NB4 (cell line): ENCODE data around the gene CDH13.

Source experiments
- DNase-seq: peaks from one replicate; pipeline ENCODE4 v3.0.0; 2010; ENCODE audit warnings: low read depth
- H3K4me3 ChIP-seq: one replicate; pipeline ENCODE4 v1.5.1; 2011; ENCODE audit warnings: mild to moderate bottlenecking, low read depth, low read length, moderate library complexity
- MYC ChIP-seq: IDR thresholded peaks from 2 replicates; pipeline ENCODE4 v1.6.1; 2011; ENCODE audit warnings: low read depth, low read length
- POLR2A ChIP-seq: IDR thresholded peaks from 2 replicates; pipeline ENCODE4 v1.6.1; 2011; ENCODE audit warnings: mild to moderate bottlenecking; ENCODE audit not compliant: insufficient read length; ENCODE audit errors: extremely low read depth
- TF ChIP-seq, protein P1 (sequence below): IDR thresholded peaks from 2 replicates; pipeline ENCODE4 v1.6.1; 2011; ENCODE audit warnings: low read depth, low read length
- TF ChIP-seq, protein P2 (sequence below): IDR thresholded peaks from one replicate; pipeline ENCODE4 v1.5.1; 2012; ENCODE audit warnings: low read depth, low read length

CDH13 gene

DNA sequence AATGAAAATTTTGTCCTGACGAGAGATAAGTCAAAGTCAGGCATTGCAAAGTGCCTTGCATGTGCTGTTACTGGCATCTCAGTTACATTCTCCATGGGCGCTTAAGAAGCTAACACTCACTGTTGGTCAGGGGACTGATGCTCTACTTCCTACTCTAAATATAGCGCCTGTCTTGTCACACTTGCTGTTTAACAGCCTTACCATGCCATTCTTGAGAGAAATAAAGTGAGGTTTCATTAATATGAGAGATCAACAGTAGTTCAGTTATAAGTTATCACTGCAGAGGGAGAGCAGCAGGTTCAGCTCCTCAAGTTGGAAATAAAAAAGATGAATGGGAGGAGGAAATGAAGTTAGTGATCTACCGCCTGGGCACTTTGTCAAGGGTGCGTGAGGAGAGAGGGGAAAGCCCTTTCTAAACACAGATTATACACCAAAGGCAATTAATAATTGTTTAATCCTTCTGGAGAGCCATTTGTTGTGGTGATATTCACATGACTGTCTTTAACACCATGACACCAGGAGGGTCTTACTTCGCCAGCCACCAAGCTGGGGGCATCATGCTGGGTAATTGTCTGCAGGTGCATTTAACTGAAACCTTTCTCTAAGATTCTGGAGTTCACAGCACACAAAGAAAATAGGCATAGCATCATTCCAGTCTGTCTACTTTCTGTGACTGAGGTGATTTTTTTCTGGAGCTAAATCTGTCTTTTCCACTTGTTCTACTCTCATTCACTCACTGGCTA, 612.4 kb downstream of the CDH13 start:
- TF ChIP-seq, protein P1, sequence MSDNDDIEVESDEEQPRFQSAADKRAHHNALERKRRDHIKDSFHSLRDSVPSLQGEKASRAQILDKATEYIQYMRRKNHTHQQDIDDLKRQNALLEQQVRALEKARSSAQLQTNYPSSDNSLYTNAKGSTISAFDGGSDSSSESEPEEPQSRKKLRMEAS, result no peak
- no peak for TF ChIP-seq POLR2A
- TF ChIP-seq, protein P2, sequence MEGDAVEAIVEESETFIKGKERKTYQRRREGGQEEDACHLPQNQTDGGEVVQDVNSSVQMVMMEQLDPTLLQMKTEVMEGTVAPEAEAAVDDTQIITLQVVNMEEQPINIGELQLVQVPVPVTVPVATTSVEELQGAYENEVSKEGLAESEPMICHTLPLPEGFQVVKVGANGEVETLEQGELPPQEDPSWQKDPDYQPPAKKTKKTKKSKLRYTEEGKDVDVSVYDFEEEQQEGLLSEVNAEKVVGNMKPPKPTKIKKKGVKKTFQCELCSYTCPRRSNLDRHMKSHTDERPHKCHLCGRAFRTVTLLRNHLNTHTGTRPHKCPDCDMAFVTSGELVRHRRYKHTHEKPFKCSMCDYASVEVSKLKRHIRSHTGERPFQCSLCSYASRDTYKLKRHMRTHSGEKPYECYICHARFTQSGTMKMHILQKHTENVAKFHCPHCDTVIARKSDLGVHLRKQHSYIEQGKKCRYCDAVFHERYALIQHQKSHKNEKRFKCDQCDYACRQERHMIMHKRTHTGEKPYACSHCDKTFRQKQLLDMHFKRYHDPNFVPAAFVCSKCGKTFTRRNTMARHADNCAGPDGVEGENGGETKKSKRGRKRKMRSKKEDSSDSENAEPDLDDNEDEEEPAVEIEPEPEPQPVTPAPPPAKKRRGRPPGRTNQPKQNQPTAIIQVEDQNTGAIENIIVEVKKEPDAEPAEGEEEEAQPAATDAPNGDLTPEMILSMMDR, result no peak
- no peak for TF ChIP-seq MYC
- no peak overlapping the region for H3K4me3 ChIP-seq
- DNase-seq, result no peak

DNA sequence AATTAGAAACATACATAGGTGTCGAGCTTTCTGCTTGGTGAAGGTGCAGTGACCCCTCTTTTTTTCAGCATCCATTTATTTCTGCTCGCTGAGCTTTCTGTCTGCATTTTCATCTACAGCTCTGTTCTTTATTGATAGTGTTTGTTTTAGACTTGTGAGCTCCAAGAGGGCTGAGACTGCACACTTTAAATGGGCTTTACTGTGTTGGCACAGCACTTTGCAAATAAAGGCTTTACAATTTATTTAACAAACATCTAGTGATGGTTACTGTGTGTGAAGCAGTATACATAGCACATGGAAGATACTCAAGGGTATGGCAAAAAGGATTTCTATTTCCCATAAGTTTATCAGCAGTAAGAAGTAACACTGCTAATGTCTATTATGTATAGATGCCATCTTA, 617.3 kb downstream of the CDH13 start:
- DNase-seq, result no peak
- no peak overlapping the region for H3K4me3 ChIP-seq
- TF ChIP-seq, protein P1, result no peak
- TF ChIP-seq POLR2A (no peak), MYC (no peak)
- TF ChIP-seq, protein P2, result no peak

DNA sequence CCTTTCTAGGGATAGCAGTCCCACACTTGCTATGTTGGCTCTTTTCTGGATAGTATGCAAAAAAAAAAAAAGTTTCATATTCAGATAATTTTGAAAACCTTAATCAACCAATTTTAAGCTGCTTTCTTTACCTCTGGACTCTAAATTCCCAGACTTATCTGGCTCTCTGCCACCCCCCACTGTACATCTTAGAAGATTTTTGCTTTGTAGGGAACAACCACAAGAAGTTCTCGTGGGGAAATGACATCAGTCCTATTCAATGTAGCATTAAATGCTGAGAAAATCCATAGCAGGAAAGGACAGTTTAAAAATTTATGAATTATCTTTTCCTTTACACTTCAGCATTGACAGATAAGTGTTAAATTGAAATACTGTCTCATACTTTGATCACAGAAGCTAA, 618.3 kb downstream of the CDH13 start:
- no peak for DNase-seq
- TF ChIP-seq, protein P1, result no peak
- TF ChIP-seq, protein P2, result no peak
- no peak for TF ChIP-seq POLR2A
- no peak for TF ChIP-seq MYC
- no peak overlapping the region for H3K4me3 ChIP-seq

DNA sequence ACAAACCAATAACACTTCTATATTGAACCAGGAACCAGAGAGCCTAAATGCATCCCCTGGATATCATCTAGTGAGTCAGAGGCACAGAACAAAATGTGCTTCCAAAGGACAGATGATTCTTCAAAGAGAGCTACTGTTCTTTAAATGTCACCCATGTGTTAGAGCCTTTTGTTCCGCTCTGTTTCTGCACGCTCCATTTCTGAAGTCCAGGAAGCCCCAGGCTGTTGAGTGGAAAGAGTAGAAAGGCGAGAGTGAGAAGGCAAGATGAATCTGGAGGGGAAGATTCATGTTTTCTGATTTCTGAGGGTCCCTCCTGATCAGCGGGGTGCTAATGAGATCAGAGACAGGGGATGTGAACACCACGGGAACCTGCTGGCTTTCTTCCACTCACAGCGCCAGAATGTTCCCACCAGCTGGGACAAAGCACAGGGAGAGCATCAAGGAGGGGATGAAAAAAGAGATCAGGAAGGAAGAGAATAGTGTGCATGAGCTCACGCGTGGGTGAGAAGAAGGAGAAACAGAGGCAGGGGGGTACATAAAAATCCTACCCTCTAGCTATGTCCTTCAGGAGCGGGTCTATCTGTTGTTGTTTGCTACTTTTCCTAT, 621.1 kb downstream of the CDH13 start:
- TF ChIP-seq, protein P1, result no peak
- TF ChIP-seq POLR2A (no peak), MYC (no peak)
- TF ChIP-seq, protein P2, result no peak
- no peak overlapping the region for H3K4me3 ChIP-seq
- no peak for DNase-seq

DNA sequence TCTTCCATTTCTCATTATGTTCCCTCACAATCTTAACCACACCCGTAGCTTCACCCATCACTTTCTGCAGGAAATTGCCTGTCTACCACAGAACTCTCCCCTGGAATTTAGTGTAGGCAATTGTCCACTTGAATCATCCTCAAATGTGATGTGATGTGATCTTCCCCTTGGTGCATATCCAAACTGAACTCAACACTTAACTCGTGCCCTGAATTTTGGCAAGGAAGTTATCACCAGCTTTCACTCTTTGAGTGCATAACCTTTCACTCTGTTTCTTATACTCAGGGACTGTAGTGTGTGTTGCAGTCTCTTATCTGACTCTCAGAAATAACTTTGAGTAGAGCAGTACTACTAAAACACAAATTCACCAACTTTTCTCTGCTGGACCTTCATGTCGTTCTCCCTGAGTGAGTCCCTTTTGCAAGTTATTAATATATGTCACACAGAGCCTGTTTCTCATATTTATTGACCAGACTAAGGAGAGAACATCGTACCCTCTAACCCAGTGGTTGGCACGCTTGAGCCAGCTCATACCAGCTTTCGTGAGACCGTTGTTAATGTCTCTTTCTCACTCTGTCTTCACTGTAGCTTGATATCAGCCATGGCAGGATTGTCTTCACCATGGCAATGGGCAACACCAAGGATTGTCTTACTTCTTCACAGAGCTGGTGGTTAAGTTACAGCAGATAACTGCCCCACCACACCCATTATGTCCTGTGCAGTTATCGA, 622.1 kb downstream of the CDH13 start:
- DNase-seq, result no peak

More for the DNA sequence above, 622.1 kb downstream of the CDH13 start:
- TF ChIP-seq, protein P2, result no peak
- no peak for TF ChIP-seq MYC
- TF ChIP-seq, protein P1, result no peak
- H3K4me3 ChIP-seq, result no peak overlapping the region
